SK-N-SH treated with all-trans-retinoic acid at 6 μM for 48 hours (cell line): Measurements from ENCODE around the gene OPA3.

Source experiments
- BACH2 ChIP-seq: fragments of 250-450 bp; sonication (Bioruptor Pico); IDR thresholded peaks from 2 replicates; pipeline ENCODE4 v1.9.0; 2021; ENCODE audit warnings: mild to moderate bottlenecking, borderline replicate concordance
- ZC3H10 ChIP-seq: fragments of 250-450 bp; sonication (Bioruptor Pico); IDR thresholded peaks from 2 replicates; pipeline ENCODE4 v1.5.1; 2021; ENCODE audit warnings: mild to moderate bottlenecking, moderate library complexity

- TF ChIP-seq BACH2 (CRISPR knock-in tag) (no peak), ZC3H10 (CRISPR knock-in tag) (no peak)
Measured at GRCh38 chr19:45554481-45554880, 30.1 kb downstream of the OPA3 start.
